Fibroblast of pulmonary artery (primary cell): ENCODE results near the gene MAP3K13.

Source experiments
- DNase-seq: peaks from one replicate; pipeline ENCODE4 v3.0.0-alpha.2; 2010; ENCODE audit warnings: low read depth
- H3K4me3 ChIP-seq: replicated peaks from 2 replicates; pipeline ENCODE4 v1.5.1; 2011; ENCODE audit warnings: low read depth, mild to moderate bottlenecking, control low read depth, low read length, moderate library complexity
- TF ChIP-seq, protein P1 (sequence below): IDR thresholded peaks from 2 replicates; pipeline ENCODE4 v1.5.1; 2011; ENCODE audit warnings: mild to moderate bottlenecking, control low read depth, low read length, inconsistent platforms; ENCODE audit errors: missing control alignments

MAP3K13 gene

DNA sequence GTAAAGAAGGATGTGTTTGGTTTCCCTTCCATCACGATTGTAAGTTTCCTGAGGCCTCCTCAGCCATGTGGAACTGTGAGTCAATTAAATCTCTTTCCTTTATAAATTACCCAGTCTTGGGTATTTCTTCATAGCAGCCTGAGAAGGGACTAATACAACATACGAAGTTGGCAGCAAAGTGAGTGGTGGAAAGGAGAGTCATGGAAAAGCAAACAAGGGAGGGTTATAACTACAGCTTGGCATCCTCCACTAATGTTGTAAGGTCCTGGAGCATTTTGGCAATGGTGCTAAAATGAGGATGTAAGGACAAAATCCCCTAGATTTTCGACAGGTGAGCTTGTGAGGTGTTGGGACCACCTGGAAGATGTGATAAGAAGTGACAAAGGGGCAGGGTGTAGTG, 141.7 kb downstream of the MAP3K13 start:
- TF ChIP-seq, protein P1, sequence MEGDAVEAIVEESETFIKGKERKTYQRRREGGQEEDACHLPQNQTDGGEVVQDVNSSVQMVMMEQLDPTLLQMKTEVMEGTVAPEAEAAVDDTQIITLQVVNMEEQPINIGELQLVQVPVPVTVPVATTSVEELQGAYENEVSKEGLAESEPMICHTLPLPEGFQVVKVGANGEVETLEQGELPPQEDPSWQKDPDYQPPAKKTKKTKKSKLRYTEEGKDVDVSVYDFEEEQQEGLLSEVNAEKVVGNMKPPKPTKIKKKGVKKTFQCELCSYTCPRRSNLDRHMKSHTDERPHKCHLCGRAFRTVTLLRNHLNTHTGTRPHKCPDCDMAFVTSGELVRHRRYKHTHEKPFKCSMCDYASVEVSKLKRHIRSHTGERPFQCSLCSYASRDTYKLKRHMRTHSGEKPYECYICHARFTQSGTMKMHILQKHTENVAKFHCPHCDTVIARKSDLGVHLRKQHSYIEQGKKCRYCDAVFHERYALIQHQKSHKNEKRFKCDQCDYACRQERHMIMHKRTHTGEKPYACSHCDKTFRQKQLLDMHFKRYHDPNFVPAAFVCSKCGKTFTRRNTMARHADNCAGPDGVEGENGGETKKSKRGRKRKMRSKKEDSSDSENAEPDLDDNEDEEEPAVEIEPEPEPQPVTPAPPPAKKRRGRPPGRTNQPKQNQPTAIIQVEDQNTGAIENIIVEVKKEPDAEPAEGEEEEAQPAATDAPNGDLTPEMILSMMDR = no peak
- no peak for DNase-seq
- H3K4me3 ChIP-seq = no peak overlapping the region

DNA sequence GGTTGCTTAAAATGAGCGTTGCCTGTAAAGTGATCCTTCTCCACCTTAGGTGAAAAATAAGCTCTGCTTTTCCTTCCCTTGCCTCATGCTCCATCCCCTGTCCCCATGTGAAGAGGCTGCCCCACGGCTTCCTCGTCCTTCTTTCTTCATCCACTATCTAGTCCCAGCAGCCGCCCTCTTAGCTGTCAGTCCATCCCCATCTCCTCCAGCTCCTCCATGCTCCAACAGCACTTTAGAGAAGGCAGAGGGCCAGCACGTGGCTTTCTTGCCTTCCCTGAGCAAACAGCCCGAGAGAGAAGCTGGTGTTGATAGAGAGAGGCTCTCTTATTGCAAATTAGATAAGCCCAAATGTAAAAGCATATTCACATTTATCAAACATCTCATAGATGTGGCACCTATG, 144.9 kb downstream of the MAP3K13 start:
- DNase-seq = no peak
- no peak overlapping the region for H3K4me3 ChIP-seq
- TF ChIP-seq, protein P1 = no peak

DNA sequence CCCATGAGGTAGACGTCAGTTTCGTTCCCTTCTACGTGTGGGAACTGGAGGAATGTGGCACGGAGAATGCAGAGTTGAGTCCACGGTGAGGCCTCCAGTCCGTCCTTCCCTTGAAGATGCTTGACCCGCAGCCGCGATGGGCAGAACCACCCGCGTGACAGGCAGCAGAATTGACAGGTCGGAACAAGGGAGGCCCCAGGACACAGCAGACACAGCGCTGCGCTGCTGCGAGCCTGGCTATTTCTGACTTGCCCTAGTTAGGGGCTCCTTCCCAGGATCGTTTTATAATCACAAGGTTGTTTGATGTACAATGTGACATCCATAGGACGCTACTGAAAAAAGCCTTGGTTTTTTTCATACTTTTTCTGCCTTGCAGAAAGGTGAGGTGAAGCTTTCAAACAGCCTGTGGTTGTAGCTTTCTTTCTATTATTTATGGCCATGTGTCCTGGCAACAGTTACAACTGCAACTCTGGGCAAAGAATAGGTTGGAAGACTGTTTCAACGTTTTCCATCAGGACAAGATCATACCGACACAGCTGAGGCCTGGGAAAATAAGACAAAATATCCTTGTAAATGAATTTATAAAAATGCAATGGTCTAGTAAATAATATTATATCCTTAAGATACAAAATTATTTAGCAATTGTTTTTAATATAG, 145.5 kb downstream of the MAP3K13 start:
- TF ChIP-seq, protein P1 = no peak
- DNase-seq = no peak
- H3K4me3 ChIP-seq = no peak overlapping the region

DNA sequence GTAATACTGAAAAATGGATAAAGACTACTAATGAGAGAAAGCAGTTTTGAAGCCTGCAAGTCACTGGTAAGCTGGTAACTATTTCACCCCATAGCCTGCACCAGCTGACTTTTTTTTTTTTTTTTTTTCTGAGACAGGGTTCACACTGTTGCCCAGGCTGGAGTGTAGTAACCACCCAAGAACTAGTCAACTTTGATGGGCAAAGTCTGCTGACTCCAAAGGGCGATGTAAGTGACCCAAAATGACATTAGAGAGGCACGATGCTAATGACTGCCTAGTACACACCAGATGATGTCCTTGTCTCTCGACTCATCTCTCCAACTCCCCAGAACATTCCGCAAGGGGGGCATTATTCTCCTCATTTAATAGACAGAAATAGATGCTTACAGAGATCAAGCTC, 148.8 kb downstream of the MAP3K13 start:
- TF ChIP-seq, protein P1 = no peak
- DNase-seq = no peak
- H3K4me3 ChIP-seq = no peak overlapping the region

DNA sequence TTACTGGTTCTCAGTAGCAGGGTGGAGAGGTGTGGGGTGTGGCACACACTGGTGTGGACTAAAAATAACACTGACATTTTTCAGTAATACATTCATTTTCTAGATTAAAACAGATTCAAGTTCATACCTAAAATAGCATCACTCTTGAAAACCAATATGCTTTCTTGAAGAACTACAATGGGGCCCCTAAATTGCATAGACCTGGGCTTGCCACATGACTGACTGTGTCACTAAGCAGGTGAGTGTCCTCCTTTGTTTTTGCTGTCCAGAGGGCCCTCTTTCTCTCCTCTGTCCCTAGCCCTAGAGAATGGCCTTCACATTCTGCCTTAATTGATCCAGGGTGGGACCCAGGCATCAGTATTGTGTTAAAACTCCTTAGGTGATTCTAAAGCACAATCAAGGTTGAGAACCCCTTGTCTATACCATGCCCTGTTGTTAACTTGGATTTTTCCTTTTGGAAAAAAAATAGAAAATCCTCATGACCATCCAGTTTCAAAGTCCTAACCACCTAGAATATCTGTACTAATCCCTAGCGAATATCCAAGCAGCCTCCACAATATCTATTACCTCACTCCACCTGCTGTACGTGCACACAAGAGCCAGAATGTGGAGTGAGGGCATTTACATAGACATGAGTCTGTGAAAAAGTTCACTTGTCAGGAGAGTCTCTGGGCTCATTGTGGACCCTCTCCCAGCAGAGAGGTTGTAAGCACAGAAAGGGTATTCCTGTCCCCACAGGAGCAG, 154.6 kb downstream of the MAP3K13 start:
- TF ChIP-seq, protein P1 = no peak
- no peak overlapping the region for H3K4me3 ChIP-seq
- DNase-seq = no peak

DNA sequence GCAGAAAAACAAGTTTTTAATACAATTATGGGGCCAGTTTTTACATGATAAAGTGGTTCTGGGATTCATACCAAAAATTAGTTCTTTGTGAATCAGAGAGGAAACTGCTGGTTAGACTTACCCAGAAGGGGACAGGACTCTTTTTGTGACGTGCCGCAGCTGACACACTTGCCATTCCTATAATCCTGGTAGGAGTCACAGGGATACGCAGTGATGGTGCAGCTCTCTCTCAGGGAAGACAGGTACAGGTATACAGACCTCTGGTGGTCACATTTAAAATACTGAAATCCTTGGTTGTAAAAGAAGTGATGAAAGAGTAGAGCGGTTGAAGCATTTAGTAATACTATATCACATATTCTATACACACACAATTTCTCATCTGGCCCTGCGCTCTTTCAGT, 156.1 kb downstream of the MAP3K13 start:
- H3K4me3 ChIP-seq = no peak overlapping the region
- no peak for DNase-seq
- TF ChIP-seq, protein P1 = no peak
